Smooth muscle cell (in vitro differentiated cells): ENCODE data around the gene NUBP1. TPM values are rescaled to one million over a fixed set of nuclear protein-coding genes. Genes with fewer than 3 reads are reported as not detected.

Experiments
- DNase-seq: peaks from one replicate; lab custom pipeline; 2025; ENCODE audit not compliant: unreplicated experiment; lab: John Stamatoyannopoulos, UW
- H2AFZ ChIP-seq: fragments of 200-600 bp; sonication (generic); 2 replicates; pipeline ENCODE4 v1.6.0; 2016; ENCODE audit warnings: antibody characterized with exemption, low read depth, mild to moderate bottlenecking
- H3F3A ChIP-seq: fragments of 200-600 bp; sonication (generic); 2 replicates; pipeline ENCODE4 v1.6.0; 2017; ENCODE audit warnings: antibody characterized with exemption, low read depth
- H3K27ac ChIP-seq: fragments of 200-600 bp; sonication (generic); 2 replicates; pipeline ENCODE4 v1.5.1; 2016; ENCODE audit warnings: low read depth, mild to moderate bottlenecking
- H3K27me3 ChIP-seq: fragments of 200-600 bp; sonication (generic); 2 replicates; pipeline ENCODE4 v1.6.1; 2016; ENCODE audit warnings: low read depth, mild to moderate bottlenecking
- H3K36me3 ChIP-seq: fragments of 200-600 bp; sonication (generic); 2 replicates; pipeline ENCODE4 v1.5.1; 2016; ENCODE audit warnings: low read depth
- H3K4me1 ChIP-seq: fragments of 200-600 bp; sonication (generic); 2 replicates; pipeline ENCODE4 v1.5.1; 2016; ENCODE audit warnings: low read depth
- H3K4me2 ChIP-seq: fragments of 200-600 bp; sonication (generic); 2 replicates; pipeline ENCODE4 v1.6.0; 2016; ENCODE audit warnings: mild to moderate bottlenecking
- H3K4me3 ChIP-seq: fragments of 200-600 bp; sonication (generic); 2 replicates; pipeline ENCODE4 v1.5.1; 2016; ENCODE audit warnings: mild to moderate bottlenecking
- H3K79me2 ChIP-seq: fragments of 200-600 bp; sonication (generic); 2 replicates; pipeline ENCODE4 v1.6.0; 2016; ENCODE audit warnings: low read depth, mild to moderate bottlenecking
- H3K9ac ChIP-seq: fragments of 200-600 bp; sonication (generic); 2 replicates; pipeline ENCODE4 v1.6.0; 2016; ENCODE audit warnings: low read depth
- H3K9me3 ChIP-seq: fragments of 200-600 bp; sonication (generic); replicated peaks from 2 replicates; pipeline ENCODE4 v1.5.1; 2016; ENCODE audit warnings: low read depth
- H4K20me1 ChIP-seq: fragments of 200-600 bp; sonication (generic); 2 replicates; pipeline ENCODE4 v1.6.0; 2016; ENCODE audit warnings: low read depth
- CTCF ChIP-seq: fragments of 200-600 bp; sonication (generic); IDR thresholded peaks from 2 replicates; pipeline ENCODE4 v1.5.1; 2017; ENCODE audit warnings: borderline replicate concordance, mild to moderate bottlenecking, antibody characterized with exemption; ENCODE audit not compliant: insufficient read depth, poor library complexity, severe bottlenecking
- WGBS: methylation state at CpG from one replicate; pipeline ENCODE4 v1.1.7; 2016; ENCODE audit warnings: low lambda C conversion rate; 5-methylcytosine and 5-hydroxymethylcytosine counted together
- polyA plus RNA-seq: library from polyadenylated mRNA; unstranded; fragments of >200 nt; fragmentation: Nextera tagmentation; extraction: Ambion mirVana; gene quantifications from 2 replicates; pipeline ENCODE4 v1.2.1, GENCODE V29; 2016
- total RNA-seq: library from RNA; depleted of rRNA; stranded (reverse); fragments of >200 nt; gene quantifications from 2 replicates; pipeline ENCODE4 v1.2.3, GENCODE V29; 2014

NUBP1 gene
- total and polyA plus RNA-seq, 2 experiments from 2014 or later = 7.6 to 11.8 TPM

- no peak for DNase-seq
- Histone ChIP-seq H2AFZ (no peak overlapping the region), H3K9me3 (no peaks in the 10 kb centered on the region), H3K9ac (no peak overlapping the region), H4K20me1 (no peaks in the 10 kb centered on the region), H3K36me3 (no peaks in the 10 kb centered on the region), H3K27ac (no peak overlapping the region), H3K4me3 (no peak overlapping the region), H3K4me1 (no peaks in the 10 kb centered on the region), H3K4me2 (no peak overlapping the region), H3K27me3 (peaks cover 5% of the 10 kb centered on the region), H3F3A (no peaks in the 10 kb centered on the region), H3K79me2 (no peaks in the 10 kb centered on the region)
- no peak for TF ChIP-seq CTCF
- WGBS = 77% methylated on average over 18 of the region's 19 CpGs
These were observed 14.3 kb upstream of the NUBP1 start for GRCh38 chr16:10729104-10730048.

GRCh38 chr16:10731790-10732189, 11.9 kb upstream of the NUBP1 start:
- no peak overlapping the region for H3K4me2 ChIP-seq
- H3K9ac ChIP-seq = no peak overlapping the region
- WGBS = 95% methylated on average over 7 of the region's 7 CpGs
- no peaks in the 10 kb centered on the region for H3K27me3 ChIP-seq
- DNase-seq = no peak
- H3K79me2 ChIP-seq = no peaks in the 10 kb centered on the region
- no peak overlapping the region for H3K27ac ChIP-seq
- H4K20me1 ChIP-seq = no peaks in the 10 kb centered on the region
- H3K9me3 ChIP-seq = no peaks in the 10 kb centered on the region
- H3K4me3 ChIP-seq = no peak overlapping the region
- no peak overlapping the region for H2AFZ ChIP-seq
- H3K4me1 ChIP-seq = no peaks in the 10 kb centered on the region
- TF ChIP-seq CTCF = no peak
- H3F3A ChIP-seq = no peaks in the 10 kb centered on the region
- no peaks in the 10 kb centered on the region for H3K36me3 ChIP-seq

- Histone ChIP-seq H3K9me3 (no peaks in the 10 kb centered on the region), H3F3A (peaks cover 7% of the 10 kb centered on the region), H2AFZ (no peak overlapping the region), H3K4me2 (peak overlapping the region; percentile 58), H3K79me2 (no peaks in the 10 kb centered on the region), H3K27ac (no peak overlapping the region), H3K4me3 (no peak overlapping the region), H3K27me3 (no peaks in the 10 kb centered on the region), H3K4me1 (no peaks in the 10 kb centered on the region), H4K20me1 (no peaks in the 10 kb centered on the region), H3K9ac (no peak overlapping the region), H3K36me3 (no peaks in the 10 kb centered on the region)
- no peak for DNase-seq
- WGBS = 44% methylated on average over 12 of the region's 12 CpGs
- TF ChIP-seq CTCF = peak; percentile 91
These were observed 6.5 kb upstream of the NUBP1 start for GRCh38 chr16:10737068-10737625.
